ENCODE data around the gene PRR3.

- TF ChIP-seq CTCF (IDR thresholded peaks at IDR 0.05; ENCODE audit: insufficient read depth, low read length) (no peak), GABPA (IDR thresholded peaks at IDR 0.05; ENCODE audit: low read depth) (no peak), POLR2AphosphoS5 (IDR thresholded peaks at IDR 0.05; ENCODE audit: low read depth) (no peak), SPI1 (IDR thresholded peaks at IDR 0.05; ENCODE audit: borderline replicate concordance, low read depth) (no peak)
- TF ChIP-seq, protein P1, sequence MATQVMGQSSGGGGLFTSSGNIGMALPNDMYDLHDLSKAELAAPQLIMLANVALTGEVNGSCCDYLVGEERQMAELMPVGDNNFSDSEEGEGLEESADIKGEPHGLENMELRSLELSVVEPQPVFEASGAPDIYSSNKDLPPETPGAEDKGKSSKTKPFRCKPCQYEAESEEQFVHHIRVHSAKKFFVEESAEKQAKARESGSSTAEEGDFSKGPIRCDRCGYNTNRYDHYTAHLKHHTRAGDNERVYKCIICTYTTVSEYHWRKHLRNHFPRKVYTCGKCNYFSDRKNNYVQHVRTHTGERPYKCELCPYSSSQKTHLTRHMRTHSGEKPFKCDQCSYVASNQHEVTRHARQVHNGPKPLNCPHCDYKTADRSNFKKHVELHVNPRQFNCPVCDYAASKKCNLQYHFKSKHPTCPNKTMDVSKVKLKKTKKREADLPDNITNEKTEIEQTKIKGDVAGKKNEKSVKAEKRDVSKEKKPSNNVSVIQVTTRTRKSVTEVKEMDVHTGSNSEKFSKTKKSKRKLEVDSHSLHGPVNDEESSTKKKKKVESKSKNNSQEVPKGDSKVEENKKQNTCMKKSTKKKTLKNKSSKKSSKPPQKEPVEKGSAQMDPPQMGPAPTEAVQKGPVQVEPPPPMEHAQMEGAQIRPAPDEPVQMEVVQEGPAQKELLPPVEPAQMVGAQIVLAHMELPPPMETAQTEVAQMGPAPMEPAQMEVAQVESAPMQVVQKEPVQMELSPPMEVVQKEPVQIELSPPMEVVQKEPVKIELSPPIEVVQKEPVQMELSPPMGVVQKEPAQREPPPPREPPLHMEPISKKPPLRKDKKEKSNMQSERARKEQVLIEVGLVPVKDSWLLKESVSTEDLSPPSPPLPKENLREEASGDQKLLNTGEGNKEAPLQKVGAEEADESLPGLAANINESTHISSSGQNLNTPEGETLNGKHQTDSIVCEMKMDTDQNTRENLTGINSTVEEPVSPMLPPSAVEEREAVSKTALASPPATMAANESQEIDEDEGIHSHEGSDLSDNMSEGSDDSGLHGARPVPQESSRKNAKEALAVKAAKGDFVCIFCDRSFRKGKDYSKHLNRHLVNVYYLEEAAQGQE (IDR thresholded peaks at IDR 0.05; ENCODE audit: insufficient replicate concordance, low read depth) = no peak
Observed at GRCh38 chr6:30543821-30544220, 13.3 kb upstream of the PRR3 start.

Measured in HL-60 (cell line).